ENCODE data around the gene LRRC4B.

LRRC4B gene

GRCh38 chr19:50476224-50476906, 91.9 kb downstream of the LRRC4B start, which contains the start of the genes EMC10 and GARIN5A (continued):
- TF ChIP-seq, protein P1, sequence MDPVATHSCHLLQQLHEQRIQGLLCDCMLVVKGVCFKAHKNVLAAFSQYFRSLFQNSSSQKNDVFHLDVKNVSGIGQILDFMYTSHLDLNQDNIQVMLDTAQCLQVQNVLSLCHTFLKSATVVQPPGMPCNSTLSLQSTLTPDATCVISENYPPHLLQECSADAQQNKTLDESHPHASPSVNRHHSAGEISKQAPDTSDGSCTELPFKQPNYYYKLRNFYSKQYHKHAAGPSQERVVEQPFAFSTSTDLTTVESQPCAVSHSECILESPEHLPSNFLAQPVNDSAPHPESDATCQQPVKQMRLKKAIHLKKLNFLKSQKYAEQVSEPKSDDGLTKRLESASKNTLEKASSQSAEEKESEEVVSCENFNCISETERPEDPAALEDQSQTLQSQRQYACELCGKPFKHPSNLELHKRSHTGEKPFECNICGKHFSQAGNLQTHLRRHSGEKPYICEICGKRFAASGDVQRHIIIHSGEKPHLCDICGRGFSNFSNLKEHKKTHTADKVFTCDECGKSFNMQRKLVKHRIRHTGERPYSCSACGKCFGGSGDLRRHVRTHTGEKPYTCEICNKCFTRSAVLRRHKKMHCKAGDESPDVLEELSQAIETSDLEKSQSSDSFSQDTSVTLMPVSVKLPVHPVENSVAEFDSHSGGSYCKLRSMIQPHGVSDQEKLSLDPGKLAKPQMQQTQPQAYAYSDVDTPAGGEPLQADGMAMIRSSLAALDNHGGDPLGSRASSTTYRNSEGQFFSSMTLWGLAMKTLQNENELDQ (tag by site-specific recombination; IDR thresholded peaks at IDR 0.05; ENCODE audit: low read depth) = no peak
- TF ChIP-seq ZNF629 (tag by site-specific recombination; IDR thresholded peaks at IDR 0.05) = peak; percentile 100
- 0 out of 2 replicates have a peak, but pooled peaks have one; percentile 20 for TF ChIP-seq ZSCAN5A (tag by site-specific recombination; IDR thresholded peaks at IDR 0.05)
- TF ChIP-seq, protein P2, sequence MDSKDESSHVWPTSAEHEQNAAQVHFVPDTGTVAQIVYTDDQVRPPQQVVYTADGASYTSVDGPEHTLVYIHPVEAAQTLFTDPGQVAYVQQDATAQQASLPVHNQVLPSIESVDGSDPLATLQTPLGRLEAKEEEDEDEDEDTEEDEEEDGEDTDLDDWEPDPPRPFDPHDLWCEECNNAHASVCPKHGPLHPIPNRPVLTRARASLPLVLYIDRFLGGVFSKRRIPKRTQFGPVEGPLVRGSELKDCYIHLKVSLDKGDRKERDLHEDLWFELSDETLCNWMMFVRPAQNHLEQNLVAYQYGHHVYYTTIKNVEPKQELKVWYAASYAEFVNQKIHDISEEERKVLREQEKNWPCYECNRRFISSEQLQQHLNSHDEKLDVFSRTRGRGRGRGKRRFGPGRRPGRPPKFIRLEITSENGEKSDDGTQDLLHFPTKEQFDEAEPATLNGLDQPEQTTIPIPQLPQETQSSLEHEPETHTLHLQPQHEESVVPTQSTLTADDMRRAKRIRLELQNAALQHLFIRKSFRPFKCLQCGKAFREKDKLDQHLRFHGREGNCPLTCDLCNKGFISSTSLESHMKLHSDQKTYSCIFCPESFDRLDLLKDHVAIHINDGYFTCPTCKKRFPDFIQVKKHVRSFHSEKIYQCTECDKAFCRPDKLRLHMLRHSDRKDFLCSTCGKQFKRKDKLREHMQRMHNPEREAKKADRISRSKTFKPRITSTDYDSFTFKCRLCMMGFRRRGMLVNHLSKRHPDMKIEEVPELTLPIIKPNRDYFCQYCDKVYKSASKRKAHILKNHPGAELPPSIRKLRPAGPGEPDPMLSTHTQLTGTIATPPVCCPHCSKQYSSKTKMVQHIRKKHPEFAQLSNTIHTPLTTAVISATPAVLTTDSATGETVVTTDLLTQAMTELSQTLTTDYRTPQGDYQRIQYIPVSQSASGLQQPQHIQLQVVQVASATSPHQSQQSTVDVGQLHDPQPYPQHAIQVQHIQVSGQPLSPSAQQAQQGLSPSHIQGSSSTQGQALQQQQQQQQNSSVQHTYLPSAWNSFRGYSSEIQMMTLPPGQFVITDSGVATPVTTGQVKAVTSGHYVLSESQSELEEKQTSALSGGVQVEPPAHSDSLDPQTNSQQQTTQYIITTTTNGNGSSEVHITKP (tag by site-specific recombination; IDR thresholded peaks at IDR 0.05) = peak; percentile 77
- peak; percentile 6; the same call in 1 of the 2 replicates for TF ChIP-seq ZBTB44 (tag by site-specific recombination; IDR thresholded peaks at IDR 0.05)
- TF ChIP-seq ZNF398 (tag by site-specific recombination; IDR thresholded peaks at IDR 0.05) = no peak
- peak; percentile 52; the same call in 1 of the 2 replicates for TF ChIP-seq KLF1 (tag by site-specific recombination; IDR thresholded peaks at IDR 0.05)
- no peak for TF ChIP-seq ZNF121 (tag by site-specific recombination; IDR thresholded peaks at IDR 0.05)
- no peak for TF ChIP-seq ZNF777 (tag by site-specific recombination; IDR thresholded peaks at IDR 0.05; ENCODE audit: borderline replicate concordance)
- no peak for TF ChIP-seq PRDM2 (tag by site-specific recombination; IDR thresholded peaks at IDR 0.05; ENCODE audit: borderline replicate concordance)
- peak; percentile 48 for TF ChIP-seq GLIS2 (tag by site-specific recombination; IDR thresholded peaks at IDR 0.05)
- TF ChIP-seq ZBTB8A (tag by site-specific recombination; IDR thresholded peaks at IDR 0.05) = peak; percentile 75
- TF ChIP-seq ZSCAN23 (tag by site-specific recombination; IDR thresholded peaks at IDR 0.05) = no peak
- peak; percentile 38; the same call in 1 of the 2 replicates for TF ChIP-seq ZNF324 (tag by site-specific recombination; IDR thresholded peaks at IDR 0.05)
- no peak for TF ChIP-seq ZNF26 (tag by site-specific recombination; IDR thresholded peaks at IDR 0.05)
- no peak for TF ChIP-seq ZNF776 (tag by site-specific recombination; IDR thresholded peaks at IDR 0.05; ENCODE audit: borderline replicate concordance)
- no peak for TF ChIP-seq GLI2 (tag by site-specific recombination; IDR thresholded peaks at IDR 0.05; ENCODE audit: borderline replicate concordance, low read depth)
- TF ChIP-seq ZFP69B (tag by site-specific recombination; IDR thresholded peaks at IDR 0.05) = peak; percentile 55
